HCT116 (cell line): ENCODE results near the gene HSPB1.

ENCODE experiments used
- CTCF ChIP-seq, 3 experiments: fragments of 200-600 bp in 1 of 3; sonication (generic) in 1 of 3; IDR thresholded peaks in 2 of 3; conservative IDR thresholded peaks in 1 of 3; 2 replicates each; pipeline ENCODE4 v1.5.1; 2012 to 2017; ENCODE audit warnings: low read depth in 2 of 3, low read length in 2 of 3, antibody characterized with exemption in 1 of 3, borderline replicate concordance in 1 of 3, control low read depth in 1 of 3, mild to moderate bottlenecking in 1 of 3, mixed read lengths in 1 of 3, mixed run types in 1 of 3, moderate library complexity in 1 of 3; ENCODE audit not compliant: insufficient read depth in 1 of 3
- EZH2 ChIP-seq: fragments of 200-600 bp; sonication (generic); IDR thresholded peaks from 2 replicates; pipeline ENCODE4 v1.6.1; 2017; ENCODE audit warnings: antibody characterized with exemption, mixed run types
- JUND ChIP-seq: IDR thresholded peaks from 2 replicates; pipeline ENCODE4 v1.6.1; 2012
- POLR2A ChIP-seq: IDR thresholded peaks from 2 replicates; pipeline ENCODE4 v1.7.0; 2011; ENCODE audit warnings: borderline replicate concordance; ENCODE audit not compliant: insufficient read depth, insufficient read length; ENCODE audit errors: extremely low read depth
- REST ChIP-seq: IDR thresholded peaks from 2 replicates; pipeline ENCODE4 v1.6.1; 2012; ENCODE audit warnings: low read depth

GRCh38 chr7:76278540-76278939 is 23.9 kb upstream of the HSPB1 start:
- TF ChIP-seq CTCF (IDR thresholded peaks at IDR 0.05 in 2 of 3, conservative IDR thresholded peaks at IDR 0.05 in 1 of 3; ENCODE audit: borderline replicate concordance in 1 of 3, insufficient read depth in 1 of 3, low read depth in 2 of 3, low read length in 2 of 3) (no peak), EZH2 (no peak), REST (no peak), POLR2A (no peak), JUND (no peak)
